ENCODE results near the gene GAST. TPM values are rescaled to one million over a fixed set of nuclear protein-coding genes. Genes with fewer than 3 reads are reported as not detected.
A peak's percentile ranks its signal among the peaks of the same experiment; 100 is the strongest.

Gene GAST
- total and polyA plus RNA-seq, 10 of the 15 experiments (the other 5 are each of a cell fraction or from before 2014, with no cell fraction given), result not detected

- no peak for TF ChIP-seq E4F1 (IDR thresholded peaks at IDR 0.05; ENCODE audit: borderline replicate concordance, partially characterized antibody)
- no peak for TF ChIP-seq ZNF274 (IDR thresholded peaks at IDR 0.05; ENCODE audit: insufficient read depth, insufficient read length)
- no peak for TF ChIP-seq SIX5 (IDR thresholded peaks at IDR 0.05; ENCODE audit: low read depth, low read length, severe bottlenecking)
- 0 out of 2 replicates have a peak, but pooled peaks have one; percentile 2 for TF ChIP-seq RAD51 (IDR thresholded peaks at IDR 0.05)
- TF ChIP-seq MYB (IDR thresholded peaks at IDR 0.05; ENCODE audit: borderline replicate concordance, low read depth, low read length), result 0 out of 2 replicates have a peak, but pooled peaks have one; percentile 31
- TF ChIP-seq BHLHE40 (IDR thresholded peaks at IDR 0.05; ENCODE audit: borderline replicate concordance in 1 of 2, low read depth in 2 of 2, low read length in 1 of 2), result peak in 1 of 2 experiments; percentile 10; a peak in 1 of 4 replicates
- TF ChIP-seq BACH1 (IDR thresholded peaks at IDR 0.05; ENCODE audit: borderline replicate concordance), result peak; percentile 96
- TF ChIP-seq POLR2AphosphoS2 (IDR thresholded peaks at IDR 0.05; ENCODE audit: low read depth, low read length), result peak; percentile 95
- TF ChIP-seq CBFB (IDR thresholded peaks at IDR 0.05; ENCODE audit: low read depth), result peak; percentile 92
- TF ChIP-seq RELA (IDR thresholded peaks at IDR 0.05; ENCODE audit: borderline replicate concordance, partially characterized antibody), result peak; percentile 39
- TF ChIP-seq KAT2A (conservative IDR thresholded peaks at IDR 0.05; ENCODE audit: control insufficient read depth, low read depth, low read length), result no peak
- TF ChIP-seq PML (IDR thresholded peaks at IDR 0.05; ENCODE audit: low read length), result peak; percentile 99
- peak; percentile 68 for TF ChIP-seq ZBTB11 (CRISPR knock-in tag; IDR thresholded peaks at IDR 0.05)
- TF ChIP-seq RCOR1 (conservative IDR thresholded peaks at IDR 0.05; ENCODE audit: low read depth, low read length), result 0 out of 2 replicates have a peak, but pooled peaks have one; percentile 49
- no peak for TF ChIP-seq EZH2 (IDR thresholded peaks at IDR 0.05; ENCODE audit: borderline replicate concordance, control insufficient read depth, low read depth, low read length)
- TF ChIP-seq TCF12 (IDR thresholded peaks at IDR 0.05; ENCODE audit: low read depth, low read length), result peak; percentile 61; the same call in 1 of the 2 replicates
- no peak for TF ChIP-seq HDAC6 (IDR thresholded peaks at IDR 0.05; ENCODE audit: unreplicated experiment)
- TF ChIP-seq ZNF687 (IDR thresholded peaks at IDR 0.05), result peak; percentile 90
- peak; percentile 98 for TF ChIP-seq POLR2AphosphoS5 (IDR thresholded peaks at IDR 0.05; ENCODE audit: low read length)
- TF ChIP-seq RAD21 (IDR thresholded peaks at IDR 0.05; ENCODE audit: insufficient read depth, low read depth, low read length), result no peak
- no peak for TF ChIP-seq NRF1 (conservative IDR thresholded peaks at IDR 0.05; ENCODE audit: low read depth, low read length)
These were observed 33.7 kb upstream of the GAST start (continued) for GRCh38 chr17:41678411-41678906.

Data from GM12878 (cell line).